PFSK-1 (cell line): ENCODE results near the gene DCTN2.

Experiments
- POLR2AphosphoS5 ChIP-seq: IDR thresholded peaks from 2 replicates; pipeline ENCODE4 v1.6.1; 2012; ENCODE audit warnings: low read depth, mild to moderate bottlenecking, control low read depth, low read length, moderate library complexity
- SIN3A ChIP-seq: IDR thresholded peaks from 2 replicates; pipeline ENCODE4 v1.6.1; 2012; ENCODE audit warnings: mild to moderate bottlenecking, low read length, moderate library complexity, borderline replicate concordance; ENCODE audit not compliant: insufficient read depth
- TF ChIP-seq, protein P1 (sequence below), 2 experiments: IDR thresholded peaks; 2 replicates each; pipeline versions ENCODE4 v1.6.1 to v1.8.0; 2011 to 2012; ENCODE audit warnings: low read depth in 2 of 2, low read length in 2 of 2, control low read depth in 1 of 2, inconsistent platforms in 1 of 2, mild to moderate bottlenecking in 1 of 2, moderate library complexity in 1 of 2; ENCODE audit not compliant: insufficient read depth in 1 of 2

DNA sequence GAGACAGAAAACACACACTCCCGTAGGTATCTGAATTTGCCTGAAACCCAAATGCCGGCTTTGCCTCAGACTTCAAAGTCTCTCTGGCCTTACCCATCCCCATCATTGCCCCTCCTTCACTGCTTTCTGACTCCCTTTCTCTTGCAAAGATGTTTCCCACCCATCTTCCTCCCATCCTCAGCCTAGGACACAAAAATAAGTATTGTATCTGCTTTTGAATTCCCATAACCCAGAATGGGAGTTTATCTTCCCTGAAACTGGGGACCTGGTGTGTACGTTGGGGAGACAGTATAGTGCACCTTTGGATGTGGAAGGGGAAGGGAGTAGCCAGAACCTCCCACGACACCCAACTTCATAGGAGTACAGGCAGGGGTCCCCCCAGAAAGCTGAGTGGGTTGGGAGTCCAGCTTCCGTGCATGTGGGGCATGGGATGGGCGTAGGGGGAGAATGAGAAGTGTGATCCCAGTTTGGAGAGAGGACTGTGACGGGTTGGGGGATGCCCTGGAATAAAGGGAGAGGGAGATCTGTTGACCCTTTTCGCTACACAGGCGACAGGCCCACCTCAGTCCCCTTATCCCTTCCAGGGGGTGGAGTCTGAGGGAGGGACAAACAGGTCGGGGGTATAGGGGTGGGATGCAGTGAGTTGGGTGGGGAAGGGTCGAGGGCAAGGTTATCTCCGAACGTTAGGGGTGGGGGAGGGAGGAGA lies 2.4 kb upstream of the DCTN2 start:
- TF ChIP-seq POLR2AphosphoS5 (no peak), SIN3A (no peak)
- TF ChIP-seq, protein P1, sequence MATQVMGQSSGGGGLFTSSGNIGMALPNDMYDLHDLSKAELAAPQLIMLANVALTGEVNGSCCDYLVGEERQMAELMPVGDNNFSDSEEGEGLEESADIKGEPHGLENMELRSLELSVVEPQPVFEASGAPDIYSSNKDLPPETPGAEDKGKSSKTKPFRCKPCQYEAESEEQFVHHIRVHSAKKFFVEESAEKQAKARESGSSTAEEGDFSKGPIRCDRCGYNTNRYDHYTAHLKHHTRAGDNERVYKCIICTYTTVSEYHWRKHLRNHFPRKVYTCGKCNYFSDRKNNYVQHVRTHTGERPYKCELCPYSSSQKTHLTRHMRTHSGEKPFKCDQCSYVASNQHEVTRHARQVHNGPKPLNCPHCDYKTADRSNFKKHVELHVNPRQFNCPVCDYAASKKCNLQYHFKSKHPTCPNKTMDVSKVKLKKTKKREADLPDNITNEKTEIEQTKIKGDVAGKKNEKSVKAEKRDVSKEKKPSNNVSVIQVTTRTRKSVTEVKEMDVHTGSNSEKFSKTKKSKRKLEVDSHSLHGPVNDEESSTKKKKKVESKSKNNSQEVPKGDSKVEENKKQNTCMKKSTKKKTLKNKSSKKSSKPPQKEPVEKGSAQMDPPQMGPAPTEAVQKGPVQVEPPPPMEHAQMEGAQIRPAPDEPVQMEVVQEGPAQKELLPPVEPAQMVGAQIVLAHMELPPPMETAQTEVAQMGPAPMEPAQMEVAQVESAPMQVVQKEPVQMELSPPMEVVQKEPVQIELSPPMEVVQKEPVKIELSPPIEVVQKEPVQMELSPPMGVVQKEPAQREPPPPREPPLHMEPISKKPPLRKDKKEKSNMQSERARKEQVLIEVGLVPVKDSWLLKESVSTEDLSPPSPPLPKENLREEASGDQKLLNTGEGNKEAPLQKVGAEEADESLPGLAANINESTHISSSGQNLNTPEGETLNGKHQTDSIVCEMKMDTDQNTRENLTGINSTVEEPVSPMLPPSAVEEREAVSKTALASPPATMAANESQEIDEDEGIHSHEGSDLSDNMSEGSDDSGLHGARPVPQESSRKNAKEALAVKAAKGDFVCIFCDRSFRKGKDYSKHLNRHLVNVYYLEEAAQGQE (IDR thresholded peaks at IDR 0.05; ENCODE audit: insufficient read depth in 1 of 2, low read depth in 2 of 2, low read length in 2 of 2) = no peak
